ENCODE measurements around the gene PPP3CB. TPM values are rescaled to one million over a fixed set of nuclear protein-coding genes. Genes with fewer than 3 reads are reported as not detected.

Gene PPP3CB
- total and polyA plus RNA-seq, 2 donors (not counting 1 experiment from before 2014, with no cell fraction given) = 15.9 to 51.2 TPM

DNA sequence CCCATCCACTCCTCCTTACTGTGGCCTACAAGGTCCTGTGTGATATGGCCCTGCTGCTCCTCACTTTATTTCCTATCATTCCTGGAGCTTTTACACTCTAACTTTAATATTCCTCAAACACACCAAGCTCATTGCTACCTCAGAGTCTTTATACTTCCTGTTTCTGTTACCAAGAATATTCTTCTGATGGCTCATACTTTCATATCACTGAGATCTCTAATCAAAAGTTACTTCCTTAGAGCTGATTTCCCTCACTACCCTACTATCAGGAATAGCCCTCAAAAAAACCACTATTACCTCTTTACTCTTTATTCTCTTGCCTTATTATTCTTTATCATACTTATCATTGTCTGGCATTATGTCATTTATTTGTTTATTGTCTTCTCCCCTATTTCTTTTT lies 5.8 kb upstream of the PPP3CB start:
- H3K27ac Mint-ChIP-seq = peak overlapping the region; percentile 17
- peak; percentile 47 for DNase-seq
- TF ChIP-seq, protein P1, sequence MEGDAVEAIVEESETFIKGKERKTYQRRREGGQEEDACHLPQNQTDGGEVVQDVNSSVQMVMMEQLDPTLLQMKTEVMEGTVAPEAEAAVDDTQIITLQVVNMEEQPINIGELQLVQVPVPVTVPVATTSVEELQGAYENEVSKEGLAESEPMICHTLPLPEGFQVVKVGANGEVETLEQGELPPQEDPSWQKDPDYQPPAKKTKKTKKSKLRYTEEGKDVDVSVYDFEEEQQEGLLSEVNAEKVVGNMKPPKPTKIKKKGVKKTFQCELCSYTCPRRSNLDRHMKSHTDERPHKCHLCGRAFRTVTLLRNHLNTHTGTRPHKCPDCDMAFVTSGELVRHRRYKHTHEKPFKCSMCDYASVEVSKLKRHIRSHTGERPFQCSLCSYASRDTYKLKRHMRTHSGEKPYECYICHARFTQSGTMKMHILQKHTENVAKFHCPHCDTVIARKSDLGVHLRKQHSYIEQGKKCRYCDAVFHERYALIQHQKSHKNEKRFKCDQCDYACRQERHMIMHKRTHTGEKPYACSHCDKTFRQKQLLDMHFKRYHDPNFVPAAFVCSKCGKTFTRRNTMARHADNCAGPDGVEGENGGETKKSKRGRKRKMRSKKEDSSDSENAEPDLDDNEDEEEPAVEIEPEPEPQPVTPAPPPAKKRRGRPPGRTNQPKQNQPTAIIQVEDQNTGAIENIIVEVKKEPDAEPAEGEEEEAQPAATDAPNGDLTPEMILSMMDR (IDR thresholded peaks at IDR 0.05) = no peak
- no peak for TF ChIP-seq EZH2 (IDR thresholded peaks at IDR 0.05; ENCODE audit: borderline replicate concordance, insufficient read depth, low read depth, low read length, poor library complexity, severe bottlenecking)
- no peaks in the 10 kb centered on the region for H3K27me3 ChIP-seq (replicated peaks in 1 of 4; ENCODE audit: control extremely low read depth in 1 of 4, control insufficient read depth in 3 of 4, insufficient read depth in 4 of 4, low read length in 3 of 4)
- H4K20me1 ChIP-seq (ENCODE audit: control insufficient read depth, insufficient read depth, low read length, poor library complexity, severe bottlenecking) = no peaks in the 10 kb centered on the region
- H3K9me3 Mint-ChIP-seq (ENCODE audit: insufficient read depth) = no peaks in the 10 kb centered on the region
- H3K79me2 ChIP-seq (ENCODE audit: control insufficient read depth, insufficient read depth, low read length) = peaks cover 8% of the 10 kb centered on the region
- H3K9me3 ChIP-seq (ENCODE audit: control extremely low read depth in 1 of 3, control insufficient read depth in 2 of 3, insufficient read depth in 1 of 3, low read length in 2 of 3) = no peaks in the 10 kb centered on the region
- peak overlapping the region; percentile 14 to 71 for H3K27ac ChIP-seq (ENCODE audit: low read length in 2 of 2)
- ATAC-seq (ENCODE audit: low read depth) = peak; percentile 74
- peak overlapping the region; percentile 30 for H3K4me2 ChIP-seq (replicated peaks; ENCODE audit: low read depth, low read length, poor library complexity, severe bottlenecking)
- peak overlapping the region; percentile 21 for H3K4me3 Mint-ChIP-seq
- peak overlapping the region; percentile 32 for H2AFZ ChIP-seq (ENCODE audit: insufficient read depth, low read depth, low read length, poor library complexity, severe bottlenecking)
- ChIA-PET CTCF (interaction anchor here (0.6 to 1.4 kb wide), 3 partner anchors 28 to 146 kb away, joined by 3 to 9 read pairs (median 5); no protein-coding TSS in a partner anchor), POLR2A (no interaction called here)
- no peak overlapping the region for H3K4me3 ChIP-seq (ENCODE audit: control extremely low read depth in 1 of 5, extremely low read depth in 1 of 5, insufficient read depth in 1 of 5, low read depth in 2 of 5, low read length in 4 of 5)
- H3K27me3 Mint-ChIP-seq = no peaks in the 10 kb centered on the region
- intact Hi-C loops (cut with micrococcal nuclease) = loop anchor here (1.0 kb wide), 1 partner anchor 10 kb away; no protein-coding TSS in a partner anchor
- H3K4me1 Mint-ChIP-seq = peaks cover 32% of the 10 kb centered on the region
- H3K4me1 ChIP-seq (ENCODE audit: control insufficient read depth in 2 of 2, insufficient read depth in 2 of 2, low read length in 2 of 2) = peaks cover 17 to 24% of the 10 kb centered on the region in 2 donors
- H3K36me3 ChIP-seq (replicated peaks in 1 of 2; ENCODE audit: control extremely low read depth in 1 of 2, control insufficient read depth in 1 of 2, extremely low read depth in 1 of 2, insufficient read depth in 2 of 2, low read length in 1 of 2) = peaks cover 2 to 15% of the 10 kb centered on the region in 2 experiments
- peak overlapping the region; percentile 3 for H3K9ac ChIP-seq (ENCODE audit: low read length)

DNA sequence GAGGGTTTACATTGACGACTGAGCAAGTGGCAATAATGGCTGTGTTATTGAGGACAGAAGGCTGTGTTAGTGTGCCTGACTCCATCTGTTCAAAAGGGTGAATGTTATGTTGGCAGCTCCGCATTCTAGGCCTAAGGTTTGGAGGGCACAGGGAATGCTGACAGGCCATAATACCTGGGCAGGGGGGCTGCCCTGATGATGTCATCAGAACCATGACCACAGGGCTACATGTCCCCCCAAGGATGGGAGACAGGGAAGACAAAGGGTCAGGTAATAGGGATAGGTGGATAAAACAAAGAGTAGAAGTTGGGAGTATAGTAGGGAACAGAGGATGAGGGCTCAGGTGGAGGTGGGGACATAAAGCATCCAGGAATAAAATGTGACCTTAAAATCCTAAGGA lies 1.8 kb upstream of the PPP3CB start:
- no peaks in the 10 kb centered on the region for H3K27me3 Mint-ChIP-seq
- no peak overlapping the region for H3K27ac ChIP-seq (ENCODE audit: low read length in 2 of 2)
- no peak overlapping the region for H2AFZ ChIP-seq (ENCODE audit: insufficient read depth, low read depth, low read length, poor library complexity, severe bottlenecking)
- H3K36me3 ChIP-seq (replicated peaks in 1 of 2; ENCODE audit: control extremely low read depth in 1 of 2, control insufficient read depth in 1 of 2, extremely low read depth in 1 of 2, insufficient read depth in 2 of 2, low read length in 1 of 2) = no peaks in the 10 kb centered on the region
- H3K9me3 Mint-ChIP-seq (ENCODE audit: insufficient read depth) = no peaks in the 10 kb centered on the region
- no peak overlapping the region for H3K4me3 ChIP-seq (ENCODE audit: control extremely low read depth in 1 of 5, extremely low read depth in 1 of 5, insufficient read depth in 1 of 5, low read depth in 2 of 5, low read length in 4 of 5)
- CTCF ChIA-PET = interaction anchor here (1.0 kb wide), 1 partner anchor 146 kb away, joined by 3 read pairs; no protein-coding TSS in a partner anchor
- 100% methylated on average over 2 of the region's 2 CpGs for WGBS (ENCODE audit: insufficient coverage)
- H3K27ac Mint-ChIP-seq = no peak overlapping the region
- H3K9me3 ChIP-seq (ENCODE audit: control extremely low read depth in 1 of 3, control insufficient read depth in 2 of 3, insufficient read depth in 1 of 3, low read length in 2 of 3) = no peaks in the 10 kb centered on the region
- peaks cover 33% of the 10 kb centered on the region for H3K79me2 ChIP-seq (ENCODE audit: control insufficient read depth, insufficient read depth, low read length)
- no peak overlapping the region for H3K4me3 Mint-ChIP-seq
- peaks cover 37 to 50% of the 10 kb centered on the region in 2 donors for H3K4me1 ChIP-seq (ENCODE audit: control insufficient read depth in 2 of 2, insufficient read depth in 2 of 2, low read length in 2 of 2)
- ATAC-seq (ENCODE audit: low read depth) = no peak
- H3K4me1 Mint-ChIP-seq = peaks cover 56% of the 10 kb centered on the region
- TF ChIP-seq EZH2 (IDR thresholded peaks at IDR 0.05; ENCODE audit: borderline replicate concordance, insufficient read depth, low read depth, low read length, poor library complexity, severe bottlenecking) = no peak
- TF ChIP-seq, protein P1 (IDR thresholded peaks at IDR 0.05) = no peak
- H4K20me1 ChIP-seq (ENCODE audit: control insufficient read depth, insufficient read depth, low read length, poor library complexity, severe bottlenecking) = no peaks in the 10 kb centered on the region
- H3K9ac ChIP-seq (ENCODE audit: low read length) = no peak overlapping the region
- no peak overlapping the region for H3K4me2 ChIP-seq (replicated peaks; ENCODE audit: low read depth, low read length, poor library complexity, severe bottlenecking)
- intact Hi-C loops (cut with micrococcal nuclease) = loop anchor here (5.0 kb wide), 4 partner anchors 290 to 1735 kb away; partner anchors contain the start of genes ECD, FAM149B1, P4HA1 and ZSWIM8
- no peaks in the 10 kb centered on the region for H3K27me3 ChIP-seq (replicated peaks in 1 of 4; ENCODE audit: control extremely low read depth in 1 of 4, control insufficient read depth in 3 of 4, insufficient read depth in 4 of 4, low read length in 3 of 4)
- no peak for DNase-seq
- POLR2A ChIA-PET = no interaction called here

Data from B cell (primary cell).